ENCODE measurements around the gene MAML3. TPM values are rescaled to one million over a fixed set of nuclear protein-coding genes. Genes with fewer than 3 reads are reported as not detected.

MAML3 gene
- total RNA-seq, 2 donors from 2014 or later, result 2.6 to 5.8 TPM

DNA sequence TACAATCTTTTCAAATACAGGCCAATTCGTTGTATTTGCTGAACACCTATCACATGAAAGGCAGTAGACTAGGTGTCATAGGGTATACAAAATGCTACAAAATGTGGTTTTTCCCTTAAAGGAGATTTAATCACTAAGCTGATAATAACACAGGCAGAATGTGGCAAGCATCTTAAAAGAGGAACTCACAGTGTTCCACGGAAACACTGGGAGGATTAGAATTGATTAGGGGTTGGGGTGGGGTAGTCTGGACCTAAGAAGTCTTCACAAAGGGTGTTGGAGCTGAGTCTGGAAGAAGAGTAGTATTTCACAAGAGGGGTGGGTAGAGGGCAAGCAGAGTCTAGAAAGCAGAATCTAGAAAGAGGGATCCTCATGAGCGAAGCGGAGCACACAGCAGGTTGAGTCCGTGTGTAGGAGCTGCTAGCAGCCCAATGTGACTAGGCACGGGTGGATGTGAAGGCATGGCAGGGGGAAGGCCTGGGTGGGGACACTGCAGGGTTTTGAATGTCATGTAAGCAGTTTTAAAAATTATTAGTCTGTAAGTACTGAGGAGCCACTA lies 364.8 kb downstream of the MAML3 start:
- H3K4me3 ChIP-seq, result no peak overlapping the region
- no peaks in the 10 kb centered on the region for H3K27me3 ChIP-seq
- H3K9me3 ChIP-seq, result no peaks in the 10 kb centered on the region
- H3K36me3 ChIP-seq, result no peaks in the 10 kb centered on the region
- DNase-seq (ENCODE audit: low spot score), result no peak
- no peak overlapping the region for H3K27ac ChIP-seq
- H3K4me1 ChIP-seq, result no peaks in the 10 kb centered on the region
- TF ChIP-seq, protein P1, sequence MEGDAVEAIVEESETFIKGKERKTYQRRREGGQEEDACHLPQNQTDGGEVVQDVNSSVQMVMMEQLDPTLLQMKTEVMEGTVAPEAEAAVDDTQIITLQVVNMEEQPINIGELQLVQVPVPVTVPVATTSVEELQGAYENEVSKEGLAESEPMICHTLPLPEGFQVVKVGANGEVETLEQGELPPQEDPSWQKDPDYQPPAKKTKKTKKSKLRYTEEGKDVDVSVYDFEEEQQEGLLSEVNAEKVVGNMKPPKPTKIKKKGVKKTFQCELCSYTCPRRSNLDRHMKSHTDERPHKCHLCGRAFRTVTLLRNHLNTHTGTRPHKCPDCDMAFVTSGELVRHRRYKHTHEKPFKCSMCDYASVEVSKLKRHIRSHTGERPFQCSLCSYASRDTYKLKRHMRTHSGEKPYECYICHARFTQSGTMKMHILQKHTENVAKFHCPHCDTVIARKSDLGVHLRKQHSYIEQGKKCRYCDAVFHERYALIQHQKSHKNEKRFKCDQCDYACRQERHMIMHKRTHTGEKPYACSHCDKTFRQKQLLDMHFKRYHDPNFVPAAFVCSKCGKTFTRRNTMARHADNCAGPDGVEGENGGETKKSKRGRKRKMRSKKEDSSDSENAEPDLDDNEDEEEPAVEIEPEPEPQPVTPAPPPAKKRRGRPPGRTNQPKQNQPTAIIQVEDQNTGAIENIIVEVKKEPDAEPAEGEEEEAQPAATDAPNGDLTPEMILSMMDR (IDR thresholded peaks at IDR 0.05), result no peak

DNA sequence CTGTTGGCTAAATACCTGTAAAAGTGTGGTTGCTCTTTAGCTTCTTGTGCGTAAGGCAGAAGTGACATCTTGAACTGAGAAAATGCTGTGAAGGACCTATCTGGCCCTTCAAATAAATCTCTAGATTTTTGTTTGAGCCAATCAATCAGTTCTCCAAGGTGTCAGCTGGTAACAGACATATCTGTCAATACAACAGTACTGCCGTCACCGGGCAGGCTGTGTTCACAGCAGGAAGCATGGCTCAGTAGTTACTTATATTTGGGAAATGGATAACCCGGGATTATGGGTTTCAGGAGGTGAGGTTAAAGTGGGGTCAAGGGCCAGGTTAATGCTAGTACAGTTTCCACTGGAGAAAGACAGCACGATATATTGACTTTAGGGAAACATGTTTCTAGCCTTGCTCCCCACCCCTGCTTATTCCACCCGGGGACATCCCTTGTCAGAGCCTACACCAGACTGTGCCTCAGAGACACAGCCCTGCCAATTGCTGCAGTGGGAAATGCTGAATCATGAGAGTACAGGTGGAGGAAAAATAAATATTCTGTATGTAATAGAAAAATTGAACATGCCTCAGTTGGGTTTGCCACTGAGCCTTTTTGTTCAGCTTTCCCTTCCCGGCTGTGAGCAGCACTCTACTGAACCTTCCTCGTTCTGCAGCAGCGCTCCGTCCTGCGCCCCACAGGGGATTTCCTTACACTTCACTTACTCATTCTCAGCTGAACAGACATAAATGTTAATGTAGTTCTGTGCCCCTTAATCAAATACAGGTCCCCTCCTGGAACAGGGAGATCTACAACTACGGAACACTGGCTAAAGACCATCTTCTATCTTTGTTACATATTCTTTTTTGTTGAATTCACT lies 367.3 kb downstream of the MAML3 start:
- Histone ChIP-seq H3K27me3 (no peaks in the 10 kb centered on the region), H3K9me3 (no peaks in the 10 kb centered on the region), H3K4me3 (no peak overlapping the region), H3K36me3 (no peaks in the 10 kb centered on the region), H3K27ac (no peak overlapping the region), H3K4me1 (no peaks in the 10 kb centered on the region)
- TF ChIP-seq, protein P1 (IDR thresholded peaks at IDR 0.05), result no peak
- no peak for DNase-seq (ENCODE audit: low spot score)

DNA sequence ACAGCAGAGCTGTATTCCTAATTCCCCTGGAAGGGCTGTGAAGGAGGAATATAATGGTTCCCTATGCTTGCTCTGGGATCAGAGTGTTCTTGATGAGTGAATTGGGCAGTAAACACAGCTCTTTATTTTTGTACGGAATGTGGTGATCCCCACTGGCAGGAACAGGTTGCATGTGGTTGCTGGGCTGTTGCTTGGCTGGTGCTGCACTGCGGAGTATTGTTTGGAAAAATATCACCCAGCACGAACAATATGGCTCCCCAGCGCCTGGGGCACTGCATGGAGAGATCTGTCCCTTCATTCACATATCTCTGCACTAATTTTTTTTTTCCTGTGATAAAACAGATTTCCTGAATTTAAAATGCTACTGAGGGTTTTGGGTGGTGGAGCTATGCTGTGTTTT lies 368.6 kb downstream of the MAML3 start:
- TF ChIP-seq, protein P1 (IDR thresholded peaks at IDR 0.05), result no peak
- DNase-seq (ENCODE audit: low spot score), result no peak
- no peak overlapping the region for H3K4me3 ChIP-seq
- no peaks in the 10 kb centered on the region for H3K36me3 ChIP-seq
- H3K27ac ChIP-seq, result no peak overlapping the region
- H3K27me3 ChIP-seq, result no peaks in the 10 kb centered on the region
- H3K4me1 ChIP-seq, result no peaks in the 10 kb centered on the region
- H3K9me3 ChIP-seq, result no peaks in the 10 kb centered on the region

DNA sequence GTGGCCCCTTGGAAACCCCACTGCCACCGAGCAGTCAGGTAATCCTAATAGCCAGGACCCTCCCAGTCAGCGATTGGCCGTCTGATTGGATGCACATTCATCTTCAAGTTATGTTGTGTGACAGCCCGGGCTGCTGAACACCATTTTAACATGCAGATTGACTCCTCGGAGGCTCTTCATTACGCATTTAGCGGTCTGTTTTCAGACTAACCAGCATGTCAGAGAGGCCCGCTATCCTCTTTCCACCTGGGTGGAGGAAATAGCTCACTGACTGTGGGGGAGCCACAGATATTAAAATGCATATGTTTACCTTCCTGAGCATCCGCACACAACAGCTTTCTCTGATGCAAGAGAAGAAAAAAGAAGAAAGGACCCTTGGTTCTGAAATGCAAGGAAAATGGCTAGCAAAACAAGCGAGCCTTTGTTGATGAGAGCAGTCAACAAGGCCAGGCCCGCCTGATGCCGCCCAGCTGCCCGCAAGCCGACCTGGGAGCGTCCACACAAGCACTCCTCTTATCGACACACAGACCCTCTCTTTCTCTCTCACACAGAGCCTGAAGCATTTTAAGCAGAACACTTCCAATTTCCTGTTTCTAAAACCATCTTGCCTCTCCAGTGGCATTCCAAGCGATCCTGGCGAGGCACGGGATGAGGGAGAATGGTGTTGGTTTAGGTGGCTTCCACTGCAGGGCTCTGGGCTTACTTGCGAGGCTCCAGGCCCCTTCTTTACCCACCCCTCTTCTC lies 370.1 kb downstream of the MAML3 start:
- Histone ChIP-seq H3K27me3 (no peaks in the 10 kb centered on the region), H3K4me1 (no peaks in the 10 kb centered on the region), H3K4me3 (no peak overlapping the region), H3K27ac (no peak overlapping the region), H3K36me3 (no peaks in the 10 kb centered on the region), H3K9me3 (no peaks in the 10 kb centered on the region)
- no peak for DNase-seq (ENCODE audit: low spot score)
- TF ChIP-seq, protein P1 (IDR thresholded peaks at IDR 0.05), result no peak

DNA sequence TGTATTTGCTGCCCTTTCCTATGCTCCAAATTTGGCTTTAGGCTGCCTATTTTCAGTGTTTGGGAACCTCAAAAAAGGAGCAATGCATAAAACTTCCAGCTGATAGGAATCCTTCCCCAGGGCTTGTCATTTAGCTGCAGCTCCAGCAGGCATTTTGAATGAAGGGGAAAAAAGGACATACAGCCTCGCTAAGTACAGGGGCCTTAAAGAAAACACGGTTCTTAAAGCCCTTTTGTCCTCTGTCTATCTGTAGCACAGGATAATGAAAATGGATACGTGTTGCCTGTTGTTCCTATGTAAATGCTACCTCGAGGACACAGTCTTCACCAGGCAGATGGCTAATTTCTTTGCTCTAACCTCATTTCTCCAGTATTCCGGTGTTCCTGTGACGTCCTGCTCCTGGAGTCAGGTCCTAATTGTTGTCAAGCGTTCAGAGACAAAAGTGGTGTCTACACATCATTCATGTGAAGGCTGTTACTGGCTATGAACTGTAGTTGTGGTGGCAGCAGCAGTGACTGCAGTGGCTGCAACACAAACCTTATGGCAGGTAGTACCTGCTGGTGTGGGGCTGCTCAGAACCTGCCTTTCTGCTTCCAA lies 371.0 kb downstream of the MAML3 start:
- no peak overlapping the region for H3K27ac ChIP-seq

More for the DNA sequence above, 371.0 kb downstream of the MAML3 start:
- DNase-seq (ENCODE audit: low spot score), result no peak
- Histone ChIP-seq H3K36me3 (no peaks in the 10 kb centered on the region), H3K4me3 (no peak overlapping the region), H3K9me3 (no peaks in the 10 kb centered on the region), H3K4me1 (no peaks in the 10 kb centered on the region), H3K27me3 (no peaks in the 10 kb centered on the region)
- TF ChIP-seq, protein P1 (IDR thresholded peaks at IDR 0.05), result no peak
